Hematopoietic multipotent progenitor cell treated with erythropoietin and hydrocortisone succinate and interleukin-3 and kit ligand, for 15 days (in vitro differentiated cells): Measurements from ENCODE around the gene SLC35D3.
"Not testable (repeated sequence)": the region's sequence is repeated elsewhere in the genome, so short reads cannot be mapped to it uniquely, and the experiment has no call there.

Source experiments
- DNase-seq: peaks from one replicate; pipeline ENCODE4 v3.0.0-alpha.2; 2015; ENCODE audit warnings: low spot score

SLC35D3 gene

DNA sequence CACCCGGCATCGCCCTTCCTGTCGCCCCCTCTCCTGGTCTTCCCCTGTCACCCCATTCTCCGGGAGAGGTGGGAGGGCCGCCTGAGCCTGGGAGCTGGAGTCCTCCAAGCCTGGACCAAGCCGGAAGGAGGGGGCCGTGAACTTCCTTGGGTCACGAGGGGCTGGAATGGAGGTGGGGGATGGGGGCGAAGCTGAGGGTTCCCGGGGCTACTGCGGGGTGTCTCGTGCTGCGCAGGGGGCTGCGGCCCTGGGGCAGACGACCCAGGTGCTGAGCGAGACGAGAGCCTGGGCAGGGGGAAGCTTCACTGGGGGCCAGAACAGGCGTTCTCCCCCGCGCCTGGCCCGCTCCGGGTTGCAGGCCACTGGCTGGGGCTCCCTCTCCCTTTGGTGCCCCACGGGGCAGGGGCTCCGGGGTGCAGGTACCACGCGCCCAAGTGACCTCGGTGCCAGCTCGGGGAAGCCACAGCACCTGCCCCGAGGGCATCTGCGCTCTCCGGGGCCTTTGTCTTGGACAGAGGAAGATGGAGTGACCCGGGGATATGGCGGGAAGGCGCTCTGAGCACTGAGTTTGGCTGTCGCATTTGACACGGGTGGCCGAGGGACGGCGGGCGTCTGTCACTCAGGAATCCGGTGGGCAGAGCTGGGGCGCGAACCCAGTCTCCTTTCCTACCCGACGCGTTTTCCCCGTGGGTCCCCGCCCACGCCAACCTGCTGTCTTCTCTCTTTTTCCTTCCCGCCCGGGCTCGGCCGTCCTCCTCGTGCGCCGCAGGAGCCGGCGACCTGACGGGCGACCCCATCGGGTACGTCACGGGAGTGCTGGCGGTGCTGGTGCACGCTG lies 1.2 kb downstream of the SLC35D3 start:
- no peak for DNase-seq

DNA sequence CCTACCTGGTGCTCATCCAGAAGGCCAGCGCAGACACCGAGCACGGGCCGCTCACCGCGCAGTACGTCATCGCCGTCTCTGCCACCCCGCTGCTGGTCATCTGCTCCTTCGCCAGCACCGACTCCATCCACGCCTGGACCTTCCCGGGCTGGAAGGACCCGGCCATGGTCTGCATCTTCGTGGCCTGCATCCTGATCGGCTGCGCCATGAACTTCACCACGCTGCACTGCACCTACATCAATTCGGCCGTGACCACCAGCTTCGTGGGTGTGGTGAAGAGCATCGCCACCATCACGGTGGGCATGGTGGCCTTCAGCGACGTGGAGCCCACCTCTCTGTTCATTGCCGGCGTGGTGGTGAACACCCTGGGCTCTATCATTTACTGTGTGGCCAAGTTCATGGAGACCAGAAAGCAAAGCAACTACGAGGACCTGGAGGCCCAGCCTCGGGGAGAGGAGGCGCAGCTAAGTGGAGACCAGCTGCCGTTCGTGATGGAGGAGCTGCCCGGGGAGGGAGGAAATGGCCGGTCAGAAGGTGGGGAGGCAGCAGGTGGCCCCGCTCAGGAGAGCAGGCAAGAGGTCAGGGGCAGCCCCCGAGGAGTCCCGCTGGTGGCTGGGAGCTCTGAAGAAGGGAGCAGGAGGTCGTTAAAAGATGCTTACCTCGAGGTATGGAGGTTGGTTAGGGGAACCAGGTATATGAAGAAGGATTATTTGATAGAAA lies 2.0 kb downstream of the SLC35D3 start:
- no peak for DNase-seq

DNA sequence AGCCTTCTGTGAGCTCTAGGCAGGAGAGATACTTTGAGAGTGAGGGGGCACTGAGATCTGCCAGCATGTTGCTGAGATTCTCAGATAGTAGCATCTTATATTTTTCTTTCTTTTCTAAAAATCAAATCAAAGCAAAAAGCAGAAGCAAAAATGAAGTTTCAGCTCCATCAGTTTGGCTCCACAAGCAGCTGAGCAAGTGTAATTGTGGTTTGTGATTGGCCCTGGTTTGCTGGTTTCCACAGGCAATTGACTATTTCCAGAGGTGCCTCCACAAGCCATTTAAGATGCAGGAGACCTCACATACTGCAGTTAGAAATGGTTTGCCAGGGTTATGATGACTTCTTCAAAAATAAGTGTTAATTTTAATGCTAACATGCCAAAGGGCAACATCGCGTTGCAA lies 4.3 kb downstream of the SLC35D3 start:
- no peak for DNase-seq

- peak; percentile 11 for DNase-seq
Measured at GRCh38 chr6:136927292-136927691, 5.2 kb downstream of the SLC35D3 start.

GRCh38 chr6:136930528-136930927 lies 8.4 kb downstream of the SLC35D3 start:
- no peak for DNase-seq

- no peak for DNase-seq
Measured at GRCh38 chr6:136932599-136932998, 10.5 kb downstream of the SLC35D3 start.

GRCh38 chr6:136945072-136945471 lies 23.0 kb downstream of the SLC35D3 start:
- no peak for DNase-seq

GRCh38 chr6:136945711-136946121 lies 23.6 kb downstream of the SLC35D3 start:
- no peak for DNase-seq

GRCh38 chr6:136947037-136947436 lies 24.9 kb downstream of the SLC35D3 start:
- DNase-seq: no peak

- not testable (repeated sequence) for DNase-seq
Measured at GRCh38 chr6:136949957-136950356, 27.9 kb downstream of the SLC35D3 start.

- no peak for DNase-seq
Measured at GRCh38 chr6:136950436-136951126, 28.5 kb downstream of the SLC35D3 start.

DNA sequence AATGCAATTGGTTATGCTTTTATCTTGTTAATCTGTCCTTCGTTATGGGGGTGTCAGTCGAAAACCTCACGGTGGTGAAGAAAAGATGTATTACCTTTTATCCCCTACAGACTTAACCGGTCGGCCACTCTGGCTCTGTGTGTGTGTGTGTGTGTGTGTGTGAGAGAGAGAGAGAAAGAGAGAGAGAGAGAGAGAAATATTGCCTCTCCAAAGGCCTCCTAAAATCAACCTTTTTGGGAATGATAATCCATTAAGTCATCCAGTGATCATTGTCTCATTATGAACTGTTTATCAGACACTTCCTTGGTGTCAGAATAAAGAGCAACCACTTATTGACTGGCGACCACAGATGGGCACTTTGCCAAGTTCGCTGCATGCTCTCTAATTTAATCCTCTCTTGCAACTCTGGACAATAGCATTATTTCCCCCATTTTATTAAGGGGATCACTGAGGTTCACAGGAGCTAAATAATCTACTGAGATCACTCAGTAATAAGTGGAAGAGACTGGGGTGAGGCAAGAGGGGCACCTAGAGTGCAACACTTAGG lies 30.7 kb downstream of the SLC35D3 start:
- DNase-seq: no peak

DNA sequence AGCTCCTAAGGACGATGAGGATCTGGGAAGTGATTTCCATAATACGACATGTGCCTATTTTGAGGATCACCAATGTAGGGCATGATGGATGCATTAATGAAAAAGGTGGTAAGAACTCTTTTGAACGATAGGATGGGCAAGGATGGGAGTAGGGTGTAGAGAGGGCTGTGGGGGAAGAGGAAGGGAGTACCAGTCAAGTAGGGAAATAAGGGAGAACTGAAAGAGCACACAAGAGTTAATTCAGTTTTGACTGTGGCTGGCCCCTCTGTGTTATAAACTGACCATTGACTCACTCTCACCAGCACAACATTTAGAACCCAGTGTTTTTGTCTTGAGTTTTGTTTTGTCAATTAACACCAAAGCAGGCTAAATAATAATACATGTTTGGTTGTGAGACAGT lies 33.0 kb downstream of the SLC35D3 start:
- no peak for DNase-seq

- DNase-seq: no peak
Measured at GRCh38 chr6:136956590-136957544, 34.8 kb downstream of the SLC35D3 start.

DNA sequence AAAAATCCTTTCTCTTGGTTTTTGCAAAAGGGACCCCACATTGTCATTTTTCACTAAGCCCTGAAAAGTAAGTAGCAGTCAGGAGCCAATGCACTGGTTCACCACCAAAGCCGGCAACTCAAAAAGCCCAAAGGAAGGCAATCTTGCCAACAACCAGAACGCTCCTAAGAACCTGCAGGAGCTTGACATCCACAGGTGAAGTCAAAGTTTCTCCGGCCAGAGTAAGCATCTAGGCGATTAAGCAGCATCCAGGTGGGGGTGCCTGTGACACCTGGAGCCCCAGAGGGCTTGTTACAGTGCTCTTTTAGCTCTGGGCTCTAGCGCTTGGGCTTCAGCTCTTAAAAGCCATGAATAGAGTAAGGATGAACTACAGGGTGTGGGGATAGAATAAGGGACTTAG lies 36.1 kb downstream of the SLC35D3 start:
- no peak for DNase-seq

- DNase-seq: no peak
Measured at GRCh38 chr6:136959471-136959891, 37.4 kb downstream of the SLC35D3 start.

DNA sequence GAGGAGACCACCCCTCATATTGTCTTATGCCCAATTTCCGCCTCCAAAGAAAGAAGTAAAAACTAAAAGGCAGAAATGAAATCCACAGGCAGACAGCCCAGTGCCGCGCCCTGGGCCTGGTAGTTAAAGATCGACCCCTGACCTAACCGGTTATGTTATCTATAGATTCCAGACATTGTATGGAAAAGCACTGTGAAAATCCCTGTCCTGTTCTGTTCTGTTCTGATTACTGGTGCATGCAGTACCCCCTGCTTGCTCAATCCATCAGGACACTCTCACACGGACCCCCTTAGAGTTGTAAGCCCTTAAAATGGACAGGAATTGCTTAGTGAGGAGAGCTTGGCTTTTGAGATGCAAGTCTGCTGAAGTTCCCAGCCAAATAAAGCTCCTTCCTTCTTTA lies 37.8 kb downstream of the SLC35D3 start:
- not testable (repeated sequence) for DNase-seq

- no peak for DNase-seq
Measured at GRCh38 chr6:136960781-136961180, 38.7 kb downstream of the SLC35D3 start.

DNA sequence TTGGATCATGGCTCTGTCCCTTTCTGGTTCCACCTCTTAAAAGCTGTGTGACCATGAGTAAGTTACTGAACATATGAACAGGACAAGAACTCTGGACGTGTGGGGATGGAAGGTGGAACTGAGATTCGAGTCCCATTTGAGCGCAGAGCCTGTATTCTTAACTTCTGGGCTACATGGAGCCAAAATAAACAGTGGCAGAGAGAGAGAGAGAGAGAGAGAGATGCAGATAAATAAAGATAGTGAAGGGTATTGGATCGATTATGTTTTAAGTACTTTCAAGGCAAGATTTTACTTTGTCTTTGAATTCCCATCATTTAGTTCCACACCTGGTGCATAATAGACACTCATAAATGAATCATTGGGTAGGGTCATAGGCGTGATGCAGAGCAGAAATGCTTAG lies 39.7 kb downstream of the SLC35D3 start:
- no peak for DNase-seq

DNA sequence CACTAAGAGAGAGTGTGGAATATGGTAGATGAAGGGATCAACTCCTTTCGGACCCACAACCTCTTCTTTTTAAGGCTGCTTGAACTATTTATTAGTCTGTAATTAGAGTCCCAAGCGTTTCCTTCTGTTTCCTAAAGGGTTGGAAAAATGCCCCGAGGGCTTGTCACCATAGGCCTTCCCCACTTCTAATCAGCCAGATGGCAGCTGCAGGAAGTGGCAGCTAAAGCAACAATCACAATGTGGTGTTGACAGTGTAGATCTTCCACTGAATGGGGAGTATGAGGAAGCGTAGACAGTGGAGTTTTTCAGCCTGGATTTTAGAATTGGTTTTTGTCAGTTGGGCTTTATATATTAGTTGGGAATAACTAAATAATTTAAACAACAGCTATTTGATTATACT lies 40.6 kb downstream of the SLC35D3 start:
- no peak for DNase-seq

DNA sequence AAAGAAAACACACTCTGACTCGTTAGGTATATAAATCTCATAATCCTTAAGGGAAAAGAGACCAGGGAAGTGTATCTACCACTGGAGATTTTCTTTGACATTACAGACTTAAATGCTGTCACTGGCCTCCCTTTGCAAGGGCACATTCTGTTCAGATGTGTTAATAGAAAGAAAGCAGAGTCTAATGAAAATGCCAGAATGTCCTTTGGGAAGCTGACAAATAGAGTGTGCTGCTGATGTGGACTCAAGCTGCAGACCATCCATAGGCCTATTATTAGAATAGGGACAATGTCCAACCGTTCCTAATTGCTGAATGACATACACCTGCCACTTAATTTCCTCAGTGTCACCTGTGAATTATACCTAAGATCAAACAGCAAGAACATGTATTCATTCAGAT lies 41.2 kb downstream of the SLC35D3 start:
- no peak for DNase-seq
